Hematopoietic multipotent progenitor cell treated with erythropoietin and hydrocortisone succinate and interleukin-3 and kit ligand, for 8 days (in vitro differentiated cells): ENCODE data around the gene CCDC85C.

Experiments
- DNase-seq: peaks from one replicate; pipeline ENCODE4 v3.0.0-alpha.2; 2015

Gene CCDC85C

GRCh38 chr14:99507860-99508640, 96.0 kb downstream of the CCDC85C start:
- no peak for DNase-seq

- no peak for DNase-seq
These were observed 97.7 kb downstream of the CCDC85C start for GRCh38 chr14:99506276-99506675.

- DNase-seq: no peak
These were observed 98.9 kb downstream of the CCDC85C start for GRCh38 chr14:99505089-99505488.

GRCh38 chr14:99503848-99504453, 100.1 kb downstream of the CCDC85C start:
- DNase-seq: no peak

- DNase-seq: no peak
These were observed 101.0 kb downstream of the CCDC85C start for GRCh38 chr14:99502989-99503421.

GRCh38 chr14:99497894-99498293, 106.1 kb downstream of the CCDC85C start:
- peak; percentile 21 for DNase-seq

- DNase-seq: no peak
These were observed 106.7 kb downstream of the CCDC85C start for GRCh38 chr14:99497341-99497740.

- DNase-seq: no peak
These were observed 119.9 kb downstream of the CCDC85C start for GRCh38 chr14:99484106-99484505.

- peak; percentile 45 for DNase-seq
These were observed 122.3 kb downstream of the CCDC85C start for GRCh38 chr14:99481745-99482099.

GRCh38 chr14:99480917-99481744, 122.9 kb downstream of the CCDC85C start, which contains the start of gene CCNK:
Gene CCNK (plus strand): TSS chr14:99481409. CDS start chr14:99492678, 11,269 bp downstream.
- peak; percentile 99 for DNase-seq

GRCh38 chr14:99479906-99480869, 123.8 kb downstream of the CCDC85C start, which contains the start of gene SETD3:
Gene SETD3 (minus strand): TSS chr14:99480859. CDS start chr14:99465805, 15,054 bp downstream.
- peak; percentile 29 for DNase-seq

- DNase-seq: no peak
These were observed 124.7 kb downstream of the CCDC85C start for GRCh38 chr14:99479160-99479905.

GRCh38 chr14:99478128-99478527, 125.9 kb downstream of the CCDC85C start:
- DNase-seq: no peak

GRCh38 chr14:99476864-99477263, 127.1 kb downstream of the CCDC85C start:
- peak; percentile 21 for DNase-seq

- no peak for DNase-seq
These were observed 128.3 kb downstream of the CCDC85C start for GRCh38 chr14:99475660-99476059.

- no peak for DNase-seq
These were observed 128.8 kb downstream of the CCDC85C start for GRCh38 chr14:99475179-99475578.

GRCh38 chr14:99473458-99473857, 130.5 kb downstream of the CCDC85C start:
- no peak for DNase-seq

- no peak for DNase-seq
These were observed 131.1 kb downstream of the CCDC85C start for GRCh38 chr14:99472937-99473336.

GRCh38 chr14:99471731-99472130, 132.3 kb downstream of the CCDC85C start:
- DNase-seq: no peak

GRCh38 chr14:99468836-99469592, 135.0 kb downstream of the CCDC85C start:
- no peak for DNase-seq

- DNase-seq: no peak
These were observed 135.9 kb downstream of the CCDC85C start for GRCh38 chr14:99468081-99468480.
